ENCODE results near the gene MED13L.

Gene MED13L

GRCh38 chr12:116210762-116211161 lies 66.7 kb downstream of the MED13L start:
- DNase-seq (ENCODE audit: low spot score): no peak

GRCh38 chr12:116210131-116210530 lies 67.4 kb downstream of the MED13L start:
- no peak for DNase-seq (ENCODE audit: low spot score)

GRCh38 chr12:116209503-116209902 lies 68.0 kb downstream of the MED13L start:
- no peak for DNase-seq (ENCODE audit: low spot score)

- no peak for DNase-seq (ENCODE audit: low spot score)
Observed at GRCh38 chr12:116207274-116207673, 70.2 kb downstream of the MED13L start.

- DNase-seq (ENCODE audit: low spot score): no peak
Observed at GRCh38 chr12:116206828-116207227, 70.7 kb downstream of the MED13L start.

- DNase-seq (ENCODE audit: low spot score): no peak
Observed at GRCh38 chr12:116204785-116205184, 72.7 kb downstream of the MED13L start.

GRCh38 chr12:116204169-116204568 lies 73.3 kb downstream of the MED13L start:
- no peak for DNase-seq (ENCODE audit: low spot score)

GRCh38 chr12:116202940-116203339 lies 74.6 kb downstream of the MED13L start:
- no peak for DNase-seq (ENCODE audit: low spot score)

GRCh38 chr12:116202433-116202832 lies 75.1 kb downstream of the MED13L start:
- DNase-seq (ENCODE audit: low spot score): no peak

- no peak for DNase-seq (ENCODE audit: low spot score)
Observed at GRCh38 chr12:116201908-116202307, 75.6 kb downstream of the MED13L start.

GRCh38 chr12:116201359-116201758 lies 76.1 kb downstream of the MED13L start:
- DNase-seq (ENCODE audit: low spot score): no peak

- no peak for DNase-seq (ENCODE audit: low spot score)
Observed at GRCh38 chr12:116200812-116201211, 76.7 kb downstream of the MED13L start.

- DNase-seq (ENCODE audit: low spot score): no peak
Observed at GRCh38 chr12:116199160-116199706, 78.3 kb downstream of the MED13L start.

- DNase-seq (ENCODE audit: low spot score): no peak
Observed at GRCh38 chr12:116196752-116197718, 80.5 kb downstream of the MED13L start.

- DNase-seq (ENCODE audit: low spot score): no peak
Observed at GRCh38 chr12:116196226-116196625, 81.3 kb downstream of the MED13L start.

GRCh38 chr12:116194935-116195431 lies 82.5 kb downstream of the MED13L start:
- DNase-seq (ENCODE audit: low spot score): no peak

GRCh38 chr12:116189692-116190091 lies 87.8 kb downstream of the MED13L start:
- DNase-seq (ENCODE audit: low spot score): no peak

GRCh38 chr12:116188581-116188980 lies 88.9 kb downstream of the MED13L start:
- no peak for DNase-seq (ENCODE audit: low spot score)

- no peak for DNase-seq (ENCODE audit: low spot score)
Observed at GRCh38 chr12:116187151-116187511, 90.4 kb downstream of the MED13L start.

- no peak for DNase-seq (ENCODE audit: low spot score)
Observed at GRCh38 chr12:116186482-116187150, 90.9 kb downstream of the MED13L start.

- DNase-seq (ENCODE audit: low spot score): no peak
Observed at GRCh38 chr12:116184763-116185162, 92.7 kb downstream of the MED13L start.

- DNase-seq (ENCODE audit: low spot score): no peak
Observed at GRCh38 chr12:116183741-116184141, 93.8 kb downstream of the MED13L start.

Data from left forelimb (tissue), 1 donor.